Heart right ventricle (tissue), 16 donors: Measurements from ENCODE around the gene FASLG. TPM values are rescaled to one million over a fixed set of nuclear protein-coding genes. Genes with fewer than 3 reads are reported as not detected.
A peak's percentile ranks its signal among the peaks of the same experiment; 100 is the strongest.

Source experiments
- ATAC-seq, 8 donors: fragments of 200-7000 bp; cut with Tn5 transposase; one replicate each; pipeline ENCODE4 v1.9.1; 2020; ENCODE audit warnings: mild to moderate bottlenecking in 8 of 8, moderate library complexity in 8 of 8, moderate number of reproducible peaks in 1 of 8
- DNase-seq, 2 donors: peaks; one replicate each; pipeline ENCODE4 v3.0.0-alpha.2; 2020
- H3K27ac ChIP-seq, 10 donors: fragments of 200-600 bp; sonication (generic) in 2 of 10; one replicate each; pipeline versions ENCODE4 v1.5.0 to v1.8.0; 2020 to 2022; ENCODE audit warnings: mild to moderate bottlenecking in 3 of 10
- H3K27me3 ChIP-seq, 7 donors: fragments of 200-600 bp; one replicate each; pipeline ENCODE4 v1.8.0; 2021 to 2022; ENCODE audit warnings: mild to moderate bottlenecking in 2 of 7
- H3K36me3 ChIP-seq, 9 donors: fragments of 200-600 bp; sonication (generic) in 1 of 9; one replicate each; pipeline versions ENCODE4 v1.5.0 to v1.8.0; 2020 to 2022; ENCODE audit warnings: mild to moderate bottlenecking in 2 of 9
- H3K4me1 ChIP-seq, 9 donors: fragments of 200-600 bp; sonication (generic) in 1 of 9; one replicate each; pipeline versions ENCODE4 v1.5.0 to v1.8.0; 2020 to 2022; ENCODE audit warnings: mild to moderate bottlenecking in 4 of 9
- H3K4me3 ChIP-seq, 10 donors: fragments of 200-600 bp; sonication (generic) in 2 of 10; one replicate each; pipeline versions ENCODE4 v1.5.0 to v1.8.0; 2020 to 2022; ENCODE audit warnings: mild to moderate bottlenecking in 7 of 10, moderate library complexity in 2 of 10
- H3K9me3 ChIP-seq, 11 donors: fragments of 200-600 bp in 10 of 11; sonication (generic) in 2 of 11; one replicate each; pipeline versions ENCODE4 v1.5.0 to v1.8.0; 2013 to 2022; ENCODE audit warnings: mild to moderate bottlenecking in 2 of 11, control low read depth in 1 of 11, moderate library complexity in 1 of 11
- WGBS, 2 donors: extraction: QIAGEN DNeasy Blood & Tissue Kit; methylation state at CpG; one replicate each; pipeline ENCODE4 v1.1.7; 2013; ENCODE audit warnings: inconsistent platforms in 1 of 2; 5-methylcytosine and 5-hydroxymethylcytosine counted together
- intact Hi-C, 10 donors: fragments of 100-400 bp; cut with DNase I; formaldehyde crosslinking; loops; one replicate each; pipeline versions ENCODE4 v1.11.1 to v1.14.2; 2022
- polyA plus RNA-seq, 2 donors: library from polyadenylated mRNA; stranded (reverse); fragments of 200-250 nt; gene quantifications; one replicate each; pipeline ENCODE4 v1.2.3, GENCODE V29; 2013
- total RNA-seq, 10 donors: library from RNA; stranded (reverse); fragmentation: NEBNext Ultra II Directional in 3 of 10; extraction: Animal tissue kit (Norgen Biotek cat#: 25700) in 3 of 10; gene quantifications; one replicate each; pipeline versions ENCODE4 v1.2.1 to v1.2.4, GENCODE V29; 2021 to 2023
- TF ChIP-seq, protein P1 (sequence below), 9 donors: fragments of 200-600 bp; sonication (generic) in 2 of 9; IDR thresholded peaks; one replicate each; pipeline versions ENCODE4 v1.5.0 to v1.8.0; 2021 to 2022; ENCODE audit warnings: antibody characterized with exemption in 9 of 9, mild to moderate bottlenecking in 5 of 9, moderate library complexity in 1 of 9
- donor health status: Arrhythmogenic right ventricular cardiomyopathy.
- donor health status: ischemic (EF 13 %, LVEDD 7.1; RV severe dilation, severe dysfunction).
- donor health status: healthy with polysubstance abuse.
- donor health status: DM: no; HTN: yes; CAD: no.
- donor health status: DM: no; HTN: no; CAD: no.
- donor health status: ischemic (EF 25% LVEDD 6.9; RV normal size, moderate dysfunction).
- donor health status: ischemic (EF 25% LVEDD 5.7; RV mildly dilated, moderate dysfunction).
- donor health status: healthy.
- donor health status: DM: yes; HTN: yes; CAD: no.
- donor health status: Ischemic cardiomyopathy.
- donor health status: ischemic (EF 35%, LVEDD 5.7; RV mildly dilated, moderate dysfunction).
- donor health status: nonischemic (EF 11% LVEDD 7.7; RV severe dilation, severe dysfunction).
- donor health status: DM: yes; HTN: yes; CAD: no.
- donor health status: PGD.
- donor health status: ischemic (EF 29% LVEDD 5.4; RV normal size, mild dysfunction).
- donor health status: nonischemic (EF 23%, LVEDD 6.1; RV moderate dilation, normal function).

The FASLG gene
- total and polyA plus RNA-seq, 12 donors, result 0.03 to 1.7 (median 0.20) TPM; not detected in 8

DNA sequence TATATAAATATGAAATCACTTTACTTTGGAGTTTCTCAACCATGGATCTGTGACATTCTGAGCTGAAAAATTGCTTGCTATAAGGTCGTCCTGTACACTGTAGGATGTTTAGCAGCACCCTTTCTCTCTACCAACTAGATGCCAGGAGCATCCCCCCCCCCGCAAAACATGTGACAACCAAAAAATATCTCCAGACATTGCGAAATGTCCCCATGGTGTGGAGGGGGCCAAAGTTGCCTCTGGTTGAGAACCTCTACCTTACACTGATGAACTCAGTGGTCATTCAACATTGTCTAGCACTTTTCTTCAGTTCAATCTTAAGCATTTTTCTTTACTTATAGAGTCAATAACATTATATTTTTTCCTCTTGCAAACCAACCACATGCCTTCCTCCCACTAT, 9.2 kb downstream of the FASLG start:
- Histone ChIP-seq H3K27ac (no peak overlapping the region), H3K27me3 (no peaks in the 10 kb centered on the region), H3K9me3 (no peaks in the 10 kb centered on the region), H3K36me3 (no peaks in the 10 kb centered on the region), H3K4me1 (peaks cover 0 to 5% (median 0%) of the 10 kb centered on the region in 9 donors), H3K4me3 (no peak overlapping the region)
- 88 to 91% methylated on average over 3 of the region's 3 CpGs for WGBS, 2 donors
- no peak for DNase-seq
- intact Hi-C loops, result no loop called here
- TF ChIP-seq, protein P1, sequence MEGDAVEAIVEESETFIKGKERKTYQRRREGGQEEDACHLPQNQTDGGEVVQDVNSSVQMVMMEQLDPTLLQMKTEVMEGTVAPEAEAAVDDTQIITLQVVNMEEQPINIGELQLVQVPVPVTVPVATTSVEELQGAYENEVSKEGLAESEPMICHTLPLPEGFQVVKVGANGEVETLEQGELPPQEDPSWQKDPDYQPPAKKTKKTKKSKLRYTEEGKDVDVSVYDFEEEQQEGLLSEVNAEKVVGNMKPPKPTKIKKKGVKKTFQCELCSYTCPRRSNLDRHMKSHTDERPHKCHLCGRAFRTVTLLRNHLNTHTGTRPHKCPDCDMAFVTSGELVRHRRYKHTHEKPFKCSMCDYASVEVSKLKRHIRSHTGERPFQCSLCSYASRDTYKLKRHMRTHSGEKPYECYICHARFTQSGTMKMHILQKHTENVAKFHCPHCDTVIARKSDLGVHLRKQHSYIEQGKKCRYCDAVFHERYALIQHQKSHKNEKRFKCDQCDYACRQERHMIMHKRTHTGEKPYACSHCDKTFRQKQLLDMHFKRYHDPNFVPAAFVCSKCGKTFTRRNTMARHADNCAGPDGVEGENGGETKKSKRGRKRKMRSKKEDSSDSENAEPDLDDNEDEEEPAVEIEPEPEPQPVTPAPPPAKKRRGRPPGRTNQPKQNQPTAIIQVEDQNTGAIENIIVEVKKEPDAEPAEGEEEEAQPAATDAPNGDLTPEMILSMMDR (IDR thresholded peaks at IDR 0.05), result no peak
- ATAC-seq, result no peak

DNA sequence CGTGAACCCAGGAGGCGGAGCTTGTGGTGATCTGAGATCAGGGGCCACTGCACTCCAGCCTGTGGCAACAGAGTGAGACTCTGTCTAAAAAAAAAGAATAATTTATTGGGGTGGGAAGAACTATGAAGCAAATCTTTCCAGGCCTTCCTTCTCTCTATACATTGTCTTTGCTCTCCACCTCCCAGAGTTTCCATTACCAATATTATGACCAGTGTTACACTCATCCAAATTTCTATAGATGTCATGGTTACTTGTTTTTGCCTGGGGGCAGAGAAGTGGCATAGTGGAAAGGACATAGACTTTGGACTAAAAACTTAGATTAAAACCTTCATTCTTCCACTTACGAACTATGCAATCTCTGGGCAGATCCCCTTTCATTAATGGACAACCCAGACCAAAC, 10.1 kb downstream of the FASLG start:
- Histone ChIP-seq H3K36me3 (no peaks in the 10 kb centered on the region), H3K4me3 (no peak overlapping the region), H3K27me3 (no peaks in the 10 kb centered on the region), H3K4me1 (peaks cover 0 to 5% (median 0%) of the 10 kb centered on the region in 9 donors), H3K27ac (no peak overlapping the region), H3K9me3 (no peaks in the 10 kb centered on the region)
- ATAC-seq (no peak), DNase-seq (no peak)
- WGBS, 2 donors, result 96 to 97% methylated on average over 3 of the region's 3 CpGs
- TF ChIP-seq, protein P1 (IDR thresholded peaks at IDR 0.05), result no peak
- intact Hi-C loops, result no loop called here

DNA sequence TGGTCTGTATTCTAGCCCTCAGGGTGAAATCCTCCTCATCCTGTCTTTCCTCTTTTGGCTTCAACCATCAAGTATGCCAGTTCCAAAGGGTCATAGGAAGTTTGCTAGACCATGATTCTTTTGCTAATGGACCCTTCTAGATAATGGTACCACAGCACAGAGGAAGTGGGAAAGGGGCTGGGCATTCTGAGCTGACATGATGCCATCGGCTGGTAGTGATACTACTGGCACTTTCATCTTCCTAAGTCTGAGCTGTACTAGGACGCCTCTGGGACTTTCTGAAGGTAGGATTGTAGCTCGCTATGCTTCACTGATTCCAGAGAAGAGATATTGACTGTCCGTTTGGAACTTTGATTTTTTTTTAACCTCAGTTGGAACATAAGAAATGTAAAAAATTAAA, 11.4 kb downstream of the FASLG start:
- WGBS, 2 donors, result 72 to 83% methylated on average over 4 of the region's 4 CpGs
- ATAC-seq, result no peak

DNA sequence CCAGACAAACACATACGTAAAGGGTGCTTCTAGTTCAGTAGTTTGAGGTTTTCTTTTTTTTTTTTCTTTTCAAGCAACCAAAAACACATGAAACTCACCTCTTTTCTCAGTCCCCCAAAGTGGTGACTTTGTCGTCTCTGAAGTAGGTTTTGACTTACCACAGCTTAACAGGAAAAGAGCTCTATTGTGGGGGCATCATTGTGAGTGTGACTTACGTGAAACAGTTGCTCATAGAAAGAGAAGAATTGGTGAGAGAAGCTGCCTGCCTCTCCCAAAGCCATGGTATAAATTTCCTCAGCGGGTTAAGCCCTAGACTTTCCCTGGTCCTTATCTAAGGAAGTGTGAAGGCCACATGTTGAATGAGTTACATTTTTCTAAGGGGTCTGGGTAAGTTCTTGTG, 11.9 kb downstream of the FASLG start:
- ATAC-seq (no peak), DNase-seq (no peak)
- no peaks in the 10 kb centered on the region for H3K27me3 ChIP-seq
- no peaks in the 10 kb centered on the region for H3K9me3 ChIP-seq
- H3K36me3 ChIP-seq, result no peaks in the 10 kb centered on the region
- TF ChIP-seq, protein P1 (IDR thresholded peaks at IDR 0.05), result no peak
- no peak overlapping the region for H3K4me3 ChIP-seq
- H3K4me1 ChIP-seq, result peaks cover 0 to 11% (median 0%) of the 10 kb centered on the region in 9 donors
- whole genome bisulfite sequencing, 2 donors, result 64 to 75% methylated on average over 4 of the region's 4 CpGs
- intact Hi-C loops, result no loop called here
- no peak overlapping the region for H3K27ac ChIP-seq

More for the DNA sequence above, 11.4 kb downstream of the FASLG start:
- TF ChIP-seq, protein P1 (IDR thresholded peaks at IDR 0.05), result no peak
- H3K27ac ChIP-seq, result peak overlapping the region in 1 of 10 donors; percentile 44
- H3K4me3 ChIP-seq, result no peak overlapping the region
- DNase-seq, result no peak
- intact Hi-C loops, result no loop called here
- H3K9me3 ChIP-seq, result no peaks in the 10 kb centered on the region
- peaks cover 0 to 6% (median 0%) of the 10 kb centered on the region in 9 donors for H3K4me1 ChIP-seq
- no peaks in the 10 kb centered on the region for H3K27me3 ChIP-seq
- no peaks in the 10 kb centered on the region for H3K36me3 ChIP-seq
